HG02763 (cell line): ENCODE results near the gene IGSF10.
A peak's percentile ranks its signal among the peaks of the same experiment; 100 is the strongest.

ENCODE experiments used
- ATAC-seq: cut with Tn5 transposase; IDR thresholded peaks from one replicate; pipeline ENCODE4 v1.9.1; 2021; ENCODE audit warnings: mild to moderate bottlenecking, moderate library complexity; ENCODE audit not compliant: unreplicated experiment

The IGSF10 gene

GRCh38 chr3:151426341-151426657 is 34.6 kb downstream of the IGSF10 start:
- ATAC-seq, result peak; percentile 63

DNA sequence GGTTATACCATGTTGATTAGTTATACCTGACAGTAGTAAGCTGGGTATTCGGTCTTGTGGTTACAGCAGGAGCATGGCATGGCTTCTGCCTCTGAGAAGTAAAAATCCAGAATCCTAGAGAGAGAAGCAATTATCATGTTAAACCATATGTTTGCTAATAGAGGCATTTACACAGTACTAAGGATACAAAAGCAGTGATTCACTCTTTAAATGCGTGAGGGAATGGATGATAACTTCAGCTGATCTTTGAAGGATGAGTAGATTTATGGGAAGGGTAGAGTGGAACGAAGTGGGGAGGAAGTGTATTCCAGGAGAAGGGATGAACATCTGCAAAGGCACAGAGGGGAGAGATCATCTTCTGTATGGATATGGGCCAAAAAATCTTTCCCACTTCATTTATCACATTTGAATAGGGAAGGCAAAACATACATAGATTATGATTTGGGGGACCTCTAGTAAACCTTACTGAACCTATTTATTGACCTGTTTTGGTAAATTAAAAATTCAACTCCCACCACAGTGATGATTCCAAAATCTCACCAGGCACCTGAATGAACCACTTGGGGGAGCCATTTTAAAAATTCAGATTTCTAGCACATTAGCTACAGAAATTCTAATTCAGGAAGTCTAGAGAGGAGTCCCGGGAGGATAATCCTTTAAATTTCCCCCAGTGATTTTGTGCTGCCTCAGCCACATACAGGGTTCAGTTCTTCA is 35.1 kb downstream of the IGSF10 start:
- peak; percentile 15 for ATAC-seq

- ATAC-seq, result no peak
These were observed 37.8 kb downstream of the IGSF10 start for GRCh38 chr3:151423091-151423490.

GRCh38 chr3:151421938-151422337 is 38.9 kb downstream of the IGSF10 start:
- ATAC-seq, result no peak

DNA sequence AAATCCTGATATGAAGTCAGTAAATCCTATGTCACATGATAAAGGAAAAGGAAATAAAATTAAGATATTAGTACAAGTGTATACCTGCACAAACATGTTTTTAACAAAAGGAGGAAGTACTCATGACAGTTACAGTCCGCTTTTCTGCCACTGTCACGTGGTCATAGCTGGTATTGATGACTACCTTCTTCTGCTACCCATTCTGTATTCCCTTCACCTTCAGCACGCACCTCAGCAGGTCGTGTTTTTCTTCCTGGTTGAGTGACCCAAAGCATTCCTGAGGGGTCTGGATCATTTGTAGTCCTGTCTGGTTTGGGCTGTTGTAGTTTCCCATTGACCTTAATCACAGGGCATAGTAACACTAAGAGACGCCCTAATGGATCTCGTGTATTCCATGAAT is 41.1 kb downstream of the IGSF10 start:
- no peak for ATAC-seq

GRCh38 chr3:151415289-151415688 is 45.6 kb downstream of the IGSF10 start:
- ATAC-seq, result no peak

DNA sequence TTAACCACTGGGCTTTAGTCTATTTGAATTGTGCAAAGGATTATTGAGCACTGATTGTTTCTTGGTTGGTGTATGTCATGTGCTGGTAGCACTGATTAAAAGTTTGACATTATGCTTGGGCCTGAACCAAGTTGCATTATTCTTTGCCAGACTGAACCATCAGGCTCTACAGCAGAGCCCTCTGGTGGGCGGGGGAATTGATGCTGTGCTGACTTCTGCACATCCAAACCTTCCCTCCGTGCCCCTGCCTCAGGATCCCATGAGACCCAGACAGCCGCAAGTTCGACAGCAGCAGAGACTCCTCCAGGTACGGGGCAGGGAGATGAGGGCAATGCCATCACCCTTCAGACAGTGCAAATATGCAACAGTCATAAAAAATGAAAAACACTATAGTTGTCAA is 47.9 kb downstream of the IGSF10 start:
- no peak for ATAC-seq
